ENCODE data around the gene PRR19.

PRR19 gene

GRCh38 chr19:42353341-42354015 lies 51.5 kb downstream of the PRR19 start:
- DNase-seq = no peak

- DNase-seq = no peak
These were observed 54.0 kb downstream of the PRR19 start for GRCh38 chr19:42355896-42356295.

GRCh38 chr19:42356686-42357085 lies 54.8 kb downstream of the PRR19 start:
- no peak for DNase-seq

- DNase-seq = no peak
These were observed 55.4 kb downstream of the PRR19 start for GRCh38 chr19:42357290-42357689.

Measured in central memory CD4-positive, alpha-beta T cell (primary cell).